GM21529 (cell line): Measurements from ENCODE around the gene PRKCE.

Experiments
- ATAC-seq: cut with Tn5 transposase; IDR thresholded peaks from one replicate; pipeline ENCODE4 v1.9.1; 2021; ENCODE audit not compliant: unreplicated experiment

Gene PRKCE

GRCh38 chr2:46058140-46058539 lies 406.7 kb downstream of the PRKCE start:
- ATAC-seq: no peak

GRCh38 chr2:46062637-46063412 lies 411.4 kb downstream of the PRKCE start:
- no peak for ATAC-seq

GRCh38 chr2:46064396-46064795 lies 412.9 kb downstream of the PRKCE start:
- ATAC-seq: no peak

- no peak for ATAC-seq
Observed at GRCh38 chr2:46065152-46065551, 413.7 kb downstream of the PRKCE start.

GRCh38 chr2:46066116-46066515 lies 414.6 kb downstream of the PRKCE start:
- no peak for ATAC-seq

GRCh38 chr2:46066601-46067000 lies 415.1 kb downstream of the PRKCE start:
- ATAC-seq: no peak

- no peak for ATAC-seq
Observed at GRCh38 chr2:46067062-46067461, 415.6 kb downstream of the PRKCE start.

GRCh38 chr2:46067501-46068305 lies 416.2 kb downstream of the PRKCE start:
- ATAC-seq: no peak

GRCh38 chr2:46068636-46069035 lies 417.2 kb downstream of the PRKCE start:
- no peak for ATAC-seq

- no peak for ATAC-seq
Observed at GRCh38 chr2:46071074-46071473, 419.6 kb downstream of the PRKCE start.

- ATAC-seq: no peak
Observed at GRCh38 chr2:46072101-46072820, 420.8 kb downstream of the PRKCE start.

GRCh38 chr2:46073540-46074046 lies 422.1 kb downstream of the PRKCE start:
- no peak for ATAC-seq

- ATAC-seq: no peak
Observed at GRCh38 chr2:46074501-46074900, 423.0 kb downstream of the PRKCE start.

GRCh38 chr2:46075848-46076247 lies 424.4 kb downstream of the PRKCE start:
- no peak for ATAC-seq

- no peak for ATAC-seq
Observed at GRCh38 chr2:46076251-46076650, 424.8 kb downstream of the PRKCE start.

GRCh38 chr2:46076875-46077274 lies 425.4 kb downstream of the PRKCE start:
- no peak for ATAC-seq

GRCh38 chr2:46077522-46078107 lies 426.1 kb downstream of the PRKCE start:
- no peak for ATAC-seq

- no peak for ATAC-seq
Observed at GRCh38 chr2:46079985-46080560, 428.6 kb downstream of the PRKCE start.

- no peak for ATAC-seq
Observed at GRCh38 chr2:46082531-46083485, 431.3 kb downstream of the PRKCE start.
